ENCODE measurements around the gene DHX57. TPM values are rescaled to one million over a fixed set of nuclear protein-coding genes. Genes with fewer than 3 reads are reported as not detected.

Gene DHX57
- total RNA-seq, 1 donor from 2014 or later, result 8.1 TPM

- DNase-seq, result no peak
- no peak overlapping the region for H3K4me3 ChIP-seq
- intact Hi-C loops (cut with micrococcal nuclease), result no loop called here
- H3K9me3 ChIP-seq (replicated peaks), result no peaks in the 10 kb centered on the region
- no peak overlapping the region for H3K27ac ChIP-seq (replicated peaks)
- H3K27me3 ChIP-seq (ENCODE audit: low read depth), result no peaks in the 10 kb centered on the region
- no peak for TF ChIP-seq CTCF (IDR thresholded peaks at IDR 0.05; ENCODE audit: borderline replicate concordance)
- no peaks in the 10 kb centered on the region for H3K4me1 ChIP-seq
- peaks cover under 1% of the 10 kb centered on the region for H3K36me3 ChIP-seq
Observed at GRCh38 chr2:38887347-38887746, 11.6 kb upstream of the DHX57 start.

- Histone ChIP-seq H3K36me3 (peaks cover 8% of the 10 kb centered on the region), H3K4me1 (no peaks in the 10 kb centered on the region), H3K4me3 (no peak overlapping the region), H3K27me3 (ENCODE audit: low read depth) (no peaks in the 10 kb centered on the region), H3K9me3 (replicated peaks) (no peaks in the 10 kb centered on the region), H3K27ac (replicated peaks) (no peak overlapping the region)
- no peak for TF ChIP-seq CTCF (IDR thresholded peaks at IDR 0.05; ENCODE audit: borderline replicate concordance)
- DNase-seq, result no peak
- intact Hi-C loops (cut with micrococcal nuclease), result no loop called here
Observed at GRCh38 chr2:38886063-38886462, 10.3 kb upstream of the DHX57 start.

GRCh38 chr2:38876407-38876806 is 673 bp upstream of the DHX57 start:
- no peaks in the 10 kb centered on the region for H3K27me3 ChIP-seq (ENCODE audit: low read depth)
- peak overlapping the region; percentile 81 for H3K4me3 ChIP-seq
- H3K9me3 ChIP-seq (replicated peaks), result peaks cover 15% of the 10 kb centered on the region
- H3K36me3 ChIP-seq, result peaks cover 10% of the 10 kb centered on the region
- intact Hi-C loops (cut with micrococcal nuclease), result no loop called here
- peaks cover 24% of the 10 kb centered on the region for H3K4me1 ChIP-seq
- no peak overlapping the region for H3K27ac ChIP-seq (replicated peaks)
- TF ChIP-seq CTCF (IDR thresholded peaks at IDR 0.05; ENCODE audit: borderline replicate concordance), result no peak
- DNase-seq, result no peak

DNA sequence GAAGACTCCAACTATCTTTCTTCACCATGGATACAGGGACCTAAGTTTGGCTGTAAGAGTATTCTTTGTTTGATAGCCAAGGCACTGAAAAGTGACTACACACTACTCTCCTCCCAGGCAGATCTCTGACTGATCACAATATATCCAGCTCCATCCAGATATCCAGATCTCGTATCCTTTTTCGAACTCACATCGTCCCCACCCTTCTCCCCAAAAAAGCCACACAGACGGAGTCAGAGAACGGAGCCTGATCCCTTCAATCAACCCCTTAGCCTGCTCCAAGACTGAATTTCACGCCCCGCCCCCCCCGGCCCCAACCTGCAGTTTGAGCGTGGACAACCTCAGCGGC is 533 bp downstream of the DHX57 start:
- no peaks in the 10 kb centered on the region for H3K27me3 ChIP-seq (ENCODE audit: low read depth)
- DNase-seq, result no peak
- H3K4me3 ChIP-seq, result peak overlapping the region; percentile 81
- H3K9me3 ChIP-seq (replicated peaks), result peaks cover 25% of the 10 kb centered on the region
- intact Hi-C loops (cut with micrococcal nuclease), result no loop called here
- H3K4me1 ChIP-seq, result peaks cover 24% of the 10 kb centered on the region
- H3K36me3 ChIP-seq, result peaks cover under 1% of the 10 kb centered on the region
- peak overlapping the region; percentile 57 for H3K27ac ChIP-seq (replicated peaks)
- no peak for TF ChIP-seq CTCF (IDR thresholded peaks at IDR 0.05; ENCODE audit: borderline replicate concordance)

DNA sequence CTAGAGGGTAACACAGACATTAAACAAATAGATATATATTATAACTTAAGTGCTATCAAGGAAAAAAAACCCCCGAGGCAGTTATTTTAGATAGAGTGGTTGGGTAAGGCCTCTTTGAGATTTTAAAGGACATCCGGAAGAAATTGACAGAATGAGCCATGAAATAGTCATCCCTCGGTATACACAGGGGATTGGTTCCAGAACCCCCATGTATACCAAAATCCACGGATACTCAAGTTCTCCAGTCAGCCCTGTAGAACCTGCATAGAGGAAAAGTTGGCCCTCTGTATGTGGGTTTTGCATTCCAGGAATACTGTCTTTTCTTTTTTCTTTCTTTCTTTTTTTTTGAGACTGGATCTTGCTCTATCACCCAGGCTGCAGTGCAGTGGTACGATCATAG is 2.0 kb downstream of the DHX57 start:
- Histone ChIP-seq H3K9me3 (replicated peaks) (peaks cover 34% of the 10 kb centered on the region), H3K27ac (replicated peaks) (no peak overlapping the region), H3K4me1 (peaks cover 24% of the 10 kb centered on the region), H3K36me3 (no peaks in the 10 kb centered on the region), H3K27me3 (ENCODE audit: low read depth) (no peaks in the 10 kb centered on the region), H3K4me3 (no peak overlapping the region)
- intact Hi-C loops (cut with micrococcal nuclease), result no loop called here
- no peak for DNase-seq
- TF ChIP-seq CTCF (IDR thresholded peaks at IDR 0.05; ENCODE audit: borderline replicate concordance), result no peak

GRCh38 chr2:38871432-38871831 is 4.3 kb downstream of the DHX57 start:
- no peak for DNase-seq
- peaks cover 18% of the 10 kb centered on the region for H3K4me1 ChIP-seq
- TF ChIP-seq CTCF (IDR thresholded peaks at IDR 0.05; ENCODE audit: borderline replicate concordance), result no peak
- no peak overlapping the region for H3K4me3 ChIP-seq
- no peak overlapping the region for H3K27ac ChIP-seq (replicated peaks)
- intact Hi-C loops (cut with micrococcal nuclease), result no loop called here
- H3K27me3 ChIP-seq (ENCODE audit: low read depth), result no peaks in the 10 kb centered on the region
- H3K36me3 ChIP-seq, result peaks cover 13% of the 10 kb centered on the region
- H3K9me3 ChIP-seq (replicated peaks), result peaks cover 34% of the 10 kb centered on the region
